Inferior parietal cortex (tissue), 1 donor: ENCODE results near the gene PPARA.

ENCODE experiments used
- DNase-seq: peaks from one replicate; pipeline ENCODE4 v3.0.0-alpha.2; 2016; ENCODE audit errors: extremely low spot score

Gene PPARA

GRCh38 chr22:46113910-46114517 lies 36.3 kb upstream of the PPARA start:
- DNase-seq, result no peak

- no peak for DNase-seq
Observed at GRCh38 chr22:46114518-46115387, 35.6 kb upstream of the PPARA start.

- no peak for DNase-seq
Observed at GRCh38 chr22:46115388-46115678, 35.0 kb upstream of the PPARA start.

- no peak for DNase-seq
Observed at GRCh38 chr22:46115755-46116490, 34.4 kb upstream of the PPARA start.

- DNase-seq, result peak; percentile 84
Observed at GRCh38 chr22:46116491-46116958, 33.8 kb upstream of the PPARA start.

GRCh38 chr22:46117206-46118199 lies 32.8 kb upstream of the PPARA start:
- no peak for DNase-seq

GRCh38 chr22:46119093-46119728 lies 31.1 kb upstream of the PPARA start:
- DNase-seq, result no peak

GRCh38 chr22:46119729-46120419 lies 30.5 kb upstream of the PPARA start:
- no peak for DNase-seq

GRCh38 chr22:46120420-46120737 lies 29.9 kb upstream of the PPARA start:
- no peak for DNase-seq

- DNase-seq, result no peak
Observed at GRCh38 chr22:46121079-46121478, 29.2 kb upstream of the PPARA start.

GRCh38 chr22:46121523-46122287 lies 28.6 kb upstream of the PPARA start:
- DNase-seq, result no peak

GRCh38 chr22:46122511-46122971 lies 27.8 kb upstream of the PPARA start:
- peak; percentile 64 for DNase-seq

GRCh38 chr22:46122980-46123693 lies 27.2 kb upstream of the PPARA start:
- no peak for DNase-seq

- no peak for DNase-seq
Observed at GRCh38 chr22:46123694-46124382, 26.5 kb upstream of the PPARA start.

- DNase-seq, result no peak
Observed at GRCh38 chr22:46124383-46125144, 25.8 kb upstream of the PPARA start.

- DNase-seq, result no peak
Observed at GRCh38 chr22:46125311-46125710, 25.0 kb upstream of the PPARA start.
